HepG2 (cell line): ENCODE results near the gene CTAG1B. TPM values are rescaled to one million over a fixed set of nuclear protein-coding genes. Genes with fewer than 3 reads are reported as not detected.

Experiments used
- ATAC-seq: fragments of 200-7000 bp; cut with Tn5 transposase; 3 replicates; pipeline ENCODE4 v1.9.1; 2020; ENCODE audit warnings: mild to moderate bottlenecking, moderate library complexity
- BruUV-seq: library from RNA; stranded (reverse); fragments of 400-500 nt; replicated peaks from 2 replicates; lab custom pipeline; 2021; lab: Mats Ljungman, UMichigan
- CTCF ChIA-PET: fragments of 300-600 bp; formaldehyde crosslinking; extraction: SDS; loops from one replicate; lab custom pipeline; 2021; ENCODE audit warnings: low total read pairs, inconsistent platforms, low intra/inter-chr PET ratio; lab: Yijun Ruan, JAX
- POLR2A ChIA-PET: fragments of 350-600 bp; sonication (Branson Sonifier 250); formaldehyde crosslinking; loops from one replicate; lab custom pipeline; 2020; ENCODE audit warnings: antibody characterized with exemption, inconsistent platforms; lab: Yijun Ruan, JAX
- DNase-seq: peaks from one replicate; pipeline ENCODE4 v3.0.0-alpha.2; 2015; ENCODE audit warnings: low spot score
- FAIRE-seq: peaks from 3 replicates; lab custom pipeline; 2011; peaks lifted over from hg19 to GRCh38; lab: Jason Lieb, UNC
- H2AFZ ChIP-seq: one replicate; pipeline ENCODE4 v1.6.1; 2011; ENCODE audit warnings: low read length, inconsistent platforms
- H3K27ac ChIP-seq: fragments of 300-600 bp; 3 replicates; pipeline ENCODE4 v1.8.0; 2011; ENCODE audit warnings: mixed run types, mild to moderate bottlenecking, mixed read lengths, low read length, inconsistent platforms; ENCODE audit not compliant: insufficient read depth; ENCODE audit errors: extremely low read length
- H3K27me3 ChIP-seq, 2 experiments: fragments of 200-600 bp in 1 of 2; 2 replicates in 1 of 2; 3 replicates in 1 of 2; pipeline versions ENCODE4 v1.6.0 to v1.8.0; 2011; ENCODE audit warnings: low read length in 2 of 2, mild to moderate bottlenecking in 2 of 2, moderate library complexity in 2 of 2, inconsistent platforms in 1 of 2; ENCODE audit not compliant: insufficient read depth in 2 of 2, control insufficient read depth in 1 of 2
- H3K36me3 ChIP-seq, 2 experiments: fragments of 200-600 bp in 1 of 2; replicated peaks in 1 of 2; 2 replicates in 1 of 2; 3 replicates in 1 of 2; pipeline versions ENCODE4 v1.5.1 to v1.8.0; 2011; ENCODE audit warnings: low read length in 2 of 2, inconsistent platforms in 1 of 2; ENCODE audit not compliant: insufficient read depth in 2 of 2, control insufficient read depth in 1 of 2
- H3K4me1 ChIP-seq: 2 replicates; pipeline ENCODE4 v1.5.1; 2012; ENCODE audit warnings: low read length, inconsistent platforms; ENCODE audit not compliant: insufficient read depth
- H3K4me2 ChIP-seq: 2 replicates; pipeline ENCODE4 v1.6.0; 2011; ENCODE audit warnings: low read depth, low read length, inconsistent platforms
- H3K4me3 ChIP-seq, 3 experiments: fragments of 200-600 bp in 1 of 3; sonication (generic), shearing (Covaris generic) in 1 of 3; replicated peaks in 1 of 3; 2 replicates each; pipeline ENCODE4 v1.5.1; 2011 to 2016; ENCODE audit warnings: low read length in 3 of 3, inconsistent platforms in 2 of 3, low read depth in 2 of 3, mild to moderate bottlenecking in 2 of 3, control low read depth in 1 of 3, mixed read lengths in 1 of 3; ENCODE audit not compliant: insufficient read depth in 1 of 3
- H3K79me2 ChIP-seq: one replicate; pipeline ENCODE4 v1.6.1; 2011; ENCODE audit warnings: low read length, inconsistent platforms; ENCODE audit not compliant: insufficient read depth
- H3K9ac ChIP-seq: 2 replicates; pipeline ENCODE4 v1.6.0; 2011; ENCODE audit warnings: mild to moderate bottlenecking, low read depth, low read length, inconsistent platforms; ENCODE audit not compliant: insufficient read depth
- H3K9me3 ChIP-seq: 2 replicates; pipeline ENCODE4 v1.5.1; 2012; ENCODE audit warnings: mild to moderate bottlenecking, low read length
- H4K20me1 ChIP-seq: 2 replicates; pipeline ENCODE4 v1.6.0; 2011; ENCODE audit warnings: inconsistent platforms, mild to moderate bottlenecking, low read length, moderate library complexity; ENCODE audit not compliant: insufficient read depth
- ADNP ChIP-seq: sonication (generic); formaldehyde crosslinking; IDR thresholded peaks from 2 replicates; pipeline ENCODE4 v1.4.0; 2020; ENCODE audit warnings: missing genetic modification reagents
- FOXM1 ChIP-seq: sonication (generic); formaldehyde crosslinking; IDR thresholded peaks from 2 replicates; pipeline ENCODE4 v1.5.0; 2020; ENCODE audit warnings: missing genetic modification reagents
- GRHL1 ChIP-seq: sonication (generic); formaldehyde crosslinking; conservative IDR thresholded peaks from 2 replicates; pipeline ENCODE4 v1.8.0; 2022; ENCODE audit warnings: missing genetic modification reagents
- GTF2F1 ChIP-seq: fragments of 150-350 bp; IDR thresholded peaks from 2 replicates; pipeline ENCODE4 v1.6.1; 2014; ENCODE audit warnings: low read length
- GZF1 ChIP-seq: sonication (generic); formaldehyde crosslinking; IDR thresholded peaks from 2 replicates; pipeline ENCODE4 v1.5.1; 2020; ENCODE audit warnings: mild to moderate bottlenecking, missing genetic modification reagents
- LBX2 ChIP-seq: sonication (generic); formaldehyde crosslinking; IDR thresholded peaks from 2 replicates; pipeline ENCODE4 v1.5.0; 2020; ENCODE audit warnings: missing genetic modification reagents, mild to moderate bottlenecking, borderline replicate concordance
- NCOR1 ChIP-seq: fragments of 200-600 bp; sonication (generic); IDR thresholded peaks from 2 replicates; pipeline ENCODE4 v1.7.0; 2017; ENCODE audit warnings: antibody characterized with exemption, low read length, borderline replicate concordance
- NR2F2 ChIP-seq: IDR thresholded peaks from 2 replicates; pipeline ENCODE4 v1.6.1; 2012; ENCODE audit warnings: low read depth, inconsistent platforms, borderline replicate concordance
- PBX2 ChIP-seq: IDR thresholded peaks from 2 replicates; pipeline ENCODE4 v1.6.1; 2016; ENCODE audit warnings: control low read depth
- RBAK ChIP-seq: sonication (generic); formaldehyde crosslinking; IDR thresholded peaks from 2 replicates; pipeline ENCODE4 v1.5.1; 2020; ENCODE audit warnings: mild to moderate bottlenecking, missing genetic modification reagents
- REL ChIP-seq: sonication (generic); formaldehyde crosslinking; conservative IDR thresholded peaks from 2 replicates; pipeline ENCODE4 v1.8.0; 2022; ENCODE audit warnings: mild to moderate bottlenecking, missing genetic modification reagents, moderate library complexity
- SETDB1 ChIP-seq: sonication (generic); formaldehyde crosslinking; IDR thresholded peaks from 2 replicates; pipeline ENCODE4 v1.5.1; 2020; ENCODE audit warnings: missing genetic modification reagents, mild to moderate bottlenecking, borderline replicate concordance
- TARDBP ChIP-seq: sonication (generic); formaldehyde crosslinking; IDR thresholded peaks from 2 replicates; pipeline ENCODE4 v1.8.0; 2022; ENCODE audit warnings: mild to moderate bottlenecking, missing genetic modification reagents
- TFDP2 ChIP-seq: sonication (generic); formaldehyde crosslinking; IDR thresholded peaks from 2 replicates; pipeline ENCODE4 v1.4.0; 2020; ENCODE audit warnings: missing genetic modification reagents
- ZBTB14 ChIP-seq: sonication (generic); formaldehyde crosslinking; IDR thresholded peaks from 2 replicates; pipeline ENCODE4 v1.4.0; 2020; ENCODE audit warnings: missing genetic modification reagents
- ZNF256 ChIP-seq: sonication (generic); formaldehyde crosslinking; conservative IDR thresholded peaks from 2 replicates; pipeline ENCODE4 v1.4.0; 2020; ENCODE audit warnings: missing genetic modification reagents
- ZNF282 ChIP-seq: fragments of 450-650 bp; IDR thresholded peaks from 2 replicates; pipeline ENCODE4 v1.6.1; 2018; ENCODE audit not compliant: partially characterized antibody
- ZNF446 ChIP-seq: sonication (generic); formaldehyde crosslinking; IDR thresholded peaks from 2 replicates; pipeline ENCODE4 v1.5.0; 2020; ENCODE audit warnings: mild to moderate bottlenecking, missing genetic modification reagents
- ZSCAN22 ChIP-seq: sonication (generic); formaldehyde crosslinking; IDR thresholded peaks from 2 replicates; pipeline ENCODE4 v1.4.0; 2020; ENCODE audit warnings: mild to moderate bottlenecking, missing genetic modification reagents
- WGBS: methylation state at CpG from one replicate; pipeline ENCODE4 v1.1.6; 2017; ENCODE audit warnings: low lambda C conversion rate; 5-methylcytosine and 5-hydroxymethylcytosine counted together
- in situ Hi-C: cut with HindIII; loops from 2 replicates; pipeline ENCODE4 v1.10.0; 2017; ENCODE audit warnings: low pct_unique_long_range_greater_than_20kb; ENCODE audit not compliant: extremely low pct_ligation_motif_present
- intact Hi-C: fragments of 100-400 bp; cut with micrococcal nuclease; formaldehyde crosslinking; loops from one replicate; pipeline ENCODE4 v1.10.0; 2022; ENCODE audit not compliant: unreplicated experiment
- polyA plus RNA-seq, 8 experiments: library from polyadenylated mRNA; depleted of rRNA in 3 of 8; stranded (reverse) in 7 of 8; unstranded in 1 of 8; fragments of >200 nt; fragmentation: Illumina TruSeq in 4 of 8; extraction: Trizol in 4 of 8; gene quantifications; 2 replicates each; pipeline versions ENCODE4 v1.2.1 to v1.2.3, GENCODE V29; 2011 to 2016; ENCODE audit warnings: low read depth in 4 of 8, missing spikeins in 1 of 8, mixed read lengths in 1 of 8; ENCODE audit not compliant: insufficient read depth in 1 of 8
- total RNA-seq, 5 experiments: library from RNA; depleted of rRNA; stranded (reverse); fragments of >200 nt; fragmentation: Illumina TruSeq; extraction: Trizol; gene quantifications; 2 replicates each; pipeline ENCODE4 v1.2.3, GENCODE V29; 2016; ENCODE audit warnings: low read depth in 1 of 5

CTAG1B gene
- total and polyA plus RNA-seq, 2 of the 13 experiments (the other 11 are each of a cell fraction or from before 2014, with no cell fraction given): not detected

- FAIRE-seq (no peak), DNase-seq (no peak)
- no peak overlapping the region for H2AFZ ChIP-seq
Observed at GRCh38 chrX:154650221-154650510, 31.1 kb upstream of the CTAG1B start.

More at GRCh38 chrX:154650221-154650510, 31.1 kb upstream of the CTAG1B start:
- Histone ChIP-seq H3K4me2 (no peak overlapping the region), H3K9me3 (no peaks in the 10 kb centered on the region), H3K36me3 (no peaks in the 10 kb centered on the region), H3K4me1 (no peaks in the 10 kb centered on the region), H3K27me3 (0 out of 5 replicates have a peak, but pooled peaks cover 2 to 8% of the 10 kb centered on the region in 2 experiments), H3K79me2 (no peaks in the 10 kb centered on the region), H4K20me1 (no peaks in the 10 kb centered on the region), H3K27ac (no peak overlapping the region), H3K9ac (no peak overlapping the region), H3K4me3 (no peak overlapping the region)
- intact Hi-C loops (no loop called here), in situ Hi-C loops (no loop called here)
- no TSS peak for BruUV-seq
- POLR2A ChIA-PET: no interaction called here
- no CpG with 5 or more reads among the region's 13 CpGs for WGBS
- no peak for TF ChIP-seq FOXM1 (CRISPR knock-in tag)
- no peak for TF ChIP-seq LBX2
- TF ChIP-seq NCOR1: no peak
- TF ChIP-seq ZSCAN22 (CRISPR knock-in tag): no peak
- no peak for TF ChIP-seq NR2F2
- TF ChIP-seq ZNF282: no peak
- TF ChIP-seq GTF2F1: no peak
- no peak for TF ChIP-seq TARDBP (CRISPR knock-in tag)
- TF ChIP-seq ZNF256 (CRISPR knock-in tag): no peak
- no peak for TF ChIP-seq GZF1 (CRISPR knock-in tag)
- no peak for TF ChIP-seq REL (CRISPR knock-in tag)
- no peak for TF ChIP-seq ZNF446 (CRISPR knock-in tag)
- no peak for TF ChIP-seq ZBTB14 (CRISPR knock-in tag)
- no peak for TF ChIP-seq GRHL1 (CRISPR knock-in tag)
- no peak for TF ChIP-seq TFDP2
- no peak for TF ChIP-seq RBAK (CRISPR knock-in tag)
- TF ChIP-seq PBX2: no peak
- no peak for TF ChIP-seq ADNP (CRISPR knock-in tag)
- no peak for TF ChIP-seq SETDB1 (CRISPR knock-in tag)
- CTCF ChIA-PET: no interaction called here
- no peak for ATAC-seq
